HUES6 (cell line): ENCODE measurements around the gene GALR3.
A peak's percentile ranks its signal among the peaks of the same experiment; 100 is the strongest.

Source experiments
- H3K27ac ChIP-seq: 2 replicates; pipeline ENCODE4 v1.7.0; 2013; ENCODE audit warnings: low read depth, mild to moderate bottlenecking, low read length, inconsistent platforms
- H3K27me3 ChIP-seq: 2 replicates; pipeline ENCODE4 v1.6.1; 2013; ENCODE audit warnings: low read length; ENCODE audit not compliant: control insufficient read depth, insufficient read depth
- H3K36me3 ChIP-seq: 2 replicates; pipeline ENCODE4 v1.6.1; 2013; ENCODE audit warnings: low read length; ENCODE audit not compliant: control insufficient read depth, insufficient read depth
- H3K4me1 ChIP-seq: 2 replicates; pipeline ENCODE4 v1.6.1; 2013; ENCODE audit warnings: low read length; ENCODE audit not compliant: control insufficient read depth, insufficient read depth
- H3K4me3 ChIP-seq: 2 replicates; pipeline ENCODE4 v1.5.1; 2013; ENCODE audit warnings: low read depth, low read length
- H3K9ac ChIP-seq: one replicate; pipeline ENCODE4 v1.6.1; 2013; ENCODE audit warnings: mild to moderate bottlenecking, low read length
- H3K9me3 ChIP-seq: 2 replicates; pipeline ENCODE4 v1.6.1; 2013; ENCODE audit warnings: low read depth, low read length; ENCODE audit not compliant: control insufficient read depth, insufficient read depth

The GALR3 gene

GRCh38 chr22:37850801-37851200 is 27.6 kb downstream of the GALR3 start:
- Histone ChIP-seq H3K4me3 (0 out of 2 replicates have a peak overlapping the region, but pooled peaks have one; percentile 88), H3K9me3 (no peaks in the 10 kb centered on the region), H3K36me3 (peaks cover 55% of the 10 kb centered on the region), H3K27me3 (no peaks in the 10 kb centered on the region), H3K9ac (no peak overlapping the region), H3K27ac (no peak overlapping the region), H3K4me1 (0 out of 2 replicates have a peak, but pooled peaks cover 3% of the 10 kb centered on the region)

- no peaks in the 10 kb centered on the region for H3K9me3 ChIP-seq
- H3K9ac ChIP-seq: no peak overlapping the region
- no peaks in the 10 kb centered on the region for H3K27me3 ChIP-seq
- no peak overlapping the region for H3K4me3 ChIP-seq
- H3K36me3 ChIP-seq: peaks cover 68% of the 10 kb centered on the region
- H3K4me1 ChIP-seq: 0 out of 2 replicates have a peak, but pooled peaks cover 3% of the 10 kb centered on the region
- H3K27ac ChIP-seq: no peak overlapping the region
Measured at GRCh38 chr22:37852418-37852817, 29.2 kb downstream of the GALR3 start.

GRCh38 chr22:37854946-37855345 is 31.8 kb downstream of the GALR3 start:
- no peak overlapping the region for H3K9ac ChIP-seq
- no peaks in the 10 kb centered on the region for H3K9me3 ChIP-seq
- H3K36me3 ChIP-seq: peaks cover 91% of the 10 kb centered on the region
- H3K27me3 ChIP-seq: no peaks in the 10 kb centered on the region
- H3K4me1 ChIP-seq: 0 out of 2 replicates have a peak, but pooled peaks cover 3% of the 10 kb centered on the region
- H3K4me3 ChIP-seq: no peak overlapping the region
- H3K27ac ChIP-seq: no peak overlapping the region

GRCh38 chr22:37855462-37855861 is 32.3 kb downstream of the GALR3 start:
- H3K4me3 ChIP-seq: no peak overlapping the region
- no peak overlapping the region for H3K9ac ChIP-seq
- H3K36me3 ChIP-seq: peaks cover 94% of the 10 kb centered on the region
- no peaks in the 10 kb centered on the region for H3K4me1 ChIP-seq
- H3K9me3 ChIP-seq: no peaks in the 10 kb centered on the region
- H3K27ac ChIP-seq: no peak overlapping the region
- no peaks in the 10 kb centered on the region for H3K27me3 ChIP-seq

GRCh38 chr22:37860796-37861421 is 37.7 kb downstream of the GALR3 start:
- H3K4me3 ChIP-seq: no peak overlapping the region
- H3K9ac ChIP-seq: no peak overlapping the region
- H3K27me3 ChIP-seq: no peaks in the 10 kb centered on the region
- H3K4me1 ChIP-seq: no peaks in the 10 kb centered on the region
- peaks cover 94% of the 10 kb centered on the region for H3K36me3 ChIP-seq
- H3K9me3 ChIP-seq: no peaks in the 10 kb centered on the region
- no peak overlapping the region for H3K27ac ChIP-seq

GRCh38 chr22:37862570-37863325 is 39.6 kb downstream of the GALR3 start:
- Histone ChIP-seq H3K9me3 (no peaks in the 10 kb centered on the region), H3K27ac (no peak overlapping the region), H3K36me3 (peaks cover 92% of the 10 kb centered on the region), H3K4me3 (no peak overlapping the region), H3K27me3 (no peaks in the 10 kb centered on the region), H3K9ac (no peak overlapping the region), H3K4me1 (no peaks in the 10 kb centered on the region)

GRCh38 chr22:37865510-37865909 is 42.3 kb downstream of the GALR3 start:
- no peak overlapping the region for H3K27ac ChIP-seq

GRCh38 chr22:37870273-37870672 is 47.1 kb downstream of the GALR3 start:
- no peaks in the 10 kb centered on the region for H3K27me3 ChIP-seq
- peaks cover 91% of the 10 kb centered on the region for H3K36me3 ChIP-seq
- no peaks in the 10 kb centered on the region for H3K9me3 ChIP-seq
- H3K4me3 ChIP-seq: no peak overlapping the region
- H3K4me1 ChIP-seq: no peaks in the 10 kb centered on the region
- H3K27ac ChIP-seq: no peak overlapping the region
- no peak overlapping the region for H3K9ac ChIP-seq

More at GRCh38 chr22:37865510-37865909, 42.3 kb downstream of the GALR3 start:
- H3K4me1 ChIP-seq: no peaks in the 10 kb centered on the region
- no peak overlapping the region for H3K4me3 ChIP-seq
- H3K27me3 ChIP-seq: no peaks in the 10 kb centered on the region
- no peak overlapping the region for H3K9ac ChIP-seq
- H3K36me3 ChIP-seq: peaks cover 92% of the 10 kb centered on the region
- no peaks in the 10 kb centered on the region for H3K9me3 ChIP-seq
